Body of pancreas (tissue), 4 donors: ENCODE data around the gene CASP9.

Experiments
- POLR2A ChIP-seq, 3 donors: fragments of 450-650 bp; IDR thresholded peaks; one replicate each; pipeline ENCODE4 v1.6.1; 2016; ENCODE audit warnings: antibody characterized with exemption in 3 of 3, mild to moderate bottlenecking in 2 of 3
- TF ChIP-seq, protein P1 (sequence below), 7 experiments: fragments of 450-650 bp in 4 of 7; fragments of 200-600 bp in 3 of 7; sonication (generic) in 3 of 7; IDR thresholded peaks; one replicate each; pipeline ENCODE4 v1.5.1; 2016 to 2019; ENCODE audit warnings: antibody characterized with exemption in 7 of 7

DNA sequence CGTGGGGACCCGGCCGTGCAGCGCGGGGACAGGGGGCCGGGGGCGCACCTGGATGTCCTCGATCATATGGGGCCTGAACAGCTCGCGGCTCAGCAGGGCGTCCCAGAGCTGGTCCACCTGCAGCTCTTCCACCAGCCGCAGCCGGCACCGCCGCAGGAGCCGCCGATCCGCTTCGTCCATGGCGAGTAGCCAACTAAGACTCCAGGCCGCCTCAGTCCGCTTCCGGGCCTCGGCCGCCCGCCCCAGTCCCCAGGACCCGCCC, at the start of gene CASP9:
- TF ChIP-seq, protein P1, sequence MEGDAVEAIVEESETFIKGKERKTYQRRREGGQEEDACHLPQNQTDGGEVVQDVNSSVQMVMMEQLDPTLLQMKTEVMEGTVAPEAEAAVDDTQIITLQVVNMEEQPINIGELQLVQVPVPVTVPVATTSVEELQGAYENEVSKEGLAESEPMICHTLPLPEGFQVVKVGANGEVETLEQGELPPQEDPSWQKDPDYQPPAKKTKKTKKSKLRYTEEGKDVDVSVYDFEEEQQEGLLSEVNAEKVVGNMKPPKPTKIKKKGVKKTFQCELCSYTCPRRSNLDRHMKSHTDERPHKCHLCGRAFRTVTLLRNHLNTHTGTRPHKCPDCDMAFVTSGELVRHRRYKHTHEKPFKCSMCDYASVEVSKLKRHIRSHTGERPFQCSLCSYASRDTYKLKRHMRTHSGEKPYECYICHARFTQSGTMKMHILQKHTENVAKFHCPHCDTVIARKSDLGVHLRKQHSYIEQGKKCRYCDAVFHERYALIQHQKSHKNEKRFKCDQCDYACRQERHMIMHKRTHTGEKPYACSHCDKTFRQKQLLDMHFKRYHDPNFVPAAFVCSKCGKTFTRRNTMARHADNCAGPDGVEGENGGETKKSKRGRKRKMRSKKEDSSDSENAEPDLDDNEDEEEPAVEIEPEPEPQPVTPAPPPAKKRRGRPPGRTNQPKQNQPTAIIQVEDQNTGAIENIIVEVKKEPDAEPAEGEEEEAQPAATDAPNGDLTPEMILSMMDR (IDR thresholded peaks at IDR 0.05): peak in 1 of 7 experiments; percentile 31
- TF ChIP-seq POLR2A (IDR thresholded peaks at IDR 0.05): peak in 2 of 3 donors; percentile 34 to 72
